ENCODE data around the gene LNX2. TPM values are rescaled to one million over a fixed set of nuclear protein-coding genes. Genes with fewer than 3 reads are reported as not detected.
"Not testable (repeated sequence)": the region's sequence is repeated elsewhere in the genome, so short reads cannot be mapped to it uniquely, and the experiment has no call there.

The LNX2 gene
- total RNA-seq, 1 experiment from 2014 or later, result 12.1 TPM

DNA sequence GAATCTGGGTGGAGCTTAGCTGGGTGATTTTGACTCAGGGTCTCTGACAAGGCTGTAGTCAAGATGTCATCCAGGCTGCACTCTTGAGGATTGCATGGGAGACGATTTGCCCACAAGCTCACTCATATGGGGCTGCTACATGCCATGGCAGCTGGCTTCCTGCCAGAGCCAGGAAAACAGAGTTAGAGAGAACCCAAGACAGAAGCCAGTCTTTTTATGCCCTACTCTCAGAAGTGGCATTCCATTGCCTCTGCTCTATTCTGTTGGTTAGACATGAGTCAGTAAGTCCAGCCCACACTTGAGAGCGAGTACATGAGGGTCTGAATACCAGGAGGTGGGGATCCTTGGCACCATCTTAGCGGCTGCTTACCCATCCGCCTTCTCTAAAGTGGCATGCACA is 10.8 kb upstream of the LNX2 start:
- ChIA-PET CTCF (no interaction called here), POLR2A (no interaction called here)
- no peak overlapping the region for H3K4me2 ChIP-seq (ENCODE audit: low read length)

GRCh38 chr13:27628766-27629165 is 8.4 kb upstream of the LNX2 start:
- RAD21 ChIA-PET (ENCODE audit: low non-redundant PET in 1 of 2, low total read pairs in 2 of 2, uncharacterized antibody in 2 of 2, unreplicated experiment in 2 of 2), result not testable (repeated sequence)

More for the DNA sequence above, 10.8 kb upstream of the LNX2 start:
- ATAC-seq (no peak), DNase-seq (ENCODE audit: low read depth, low spot score) (no peak)
- Histone ChIP-seq H3K4me3 (replicated peaks in 1 of 2; ENCODE audit: low read depth in 1 of 2, low read length in 2 of 2) (no peak overlapping the region), H2AFZ (ENCODE audit: low read depth, low read length, poor library complexity, severe bottlenecking) (no peak overlapping the region), H3K79me2 (ENCODE audit: insufficient read depth, low read length) (peaks cover 73% of the 10 kb centered on the region), H3K9me2 (ENCODE audit: insufficient read depth) (no peaks in the 10 kb centered on the region), H3K9ac (ENCODE audit: low read length) (no peak overlapping the region), H3K27ac (ENCODE audit: low read depth, low read length) (no peak overlapping the region), H4K20me1 (ENCODE audit: insufficient read depth) (peaks cover 5% of the 10 kb centered on the region; the same call in 1 of the 2 replicates), H3K27me3 (ENCODE audit: insufficient read depth, low read length) (no peaks in the 10 kb centered on the region), H3K9me3 (ENCODE audit: control insufficient read depth in 1 of 2, insufficient read depth in 1 of 2, low read depth in 1 of 2, low read length in 2 of 2) (no peaks in the 10 kb centered on the region), H3K4me1 (ENCODE audit: control insufficient read depth in 1 of 2, insufficient read depth in 2 of 2, low read length in 2 of 2) (no peaks in the 10 kb centered on the region), H3K36me3 (ENCODE audit: control insufficient read depth in 1 of 2, insufficient read depth in 2 of 2, low read length in 2 of 2) (no peaks in the 10 kb centered on the region; a peak in 1 of 4 replicates)
- BruUV-seq (replicated peaks), result no TSS peak
- no peak for TF ChIP-seq ELF1 (IDR thresholded peaks at IDR 0.05; ENCODE audit: borderline replicate concordance, low read depth)
- TF ChIP-seq, protein P1, sequence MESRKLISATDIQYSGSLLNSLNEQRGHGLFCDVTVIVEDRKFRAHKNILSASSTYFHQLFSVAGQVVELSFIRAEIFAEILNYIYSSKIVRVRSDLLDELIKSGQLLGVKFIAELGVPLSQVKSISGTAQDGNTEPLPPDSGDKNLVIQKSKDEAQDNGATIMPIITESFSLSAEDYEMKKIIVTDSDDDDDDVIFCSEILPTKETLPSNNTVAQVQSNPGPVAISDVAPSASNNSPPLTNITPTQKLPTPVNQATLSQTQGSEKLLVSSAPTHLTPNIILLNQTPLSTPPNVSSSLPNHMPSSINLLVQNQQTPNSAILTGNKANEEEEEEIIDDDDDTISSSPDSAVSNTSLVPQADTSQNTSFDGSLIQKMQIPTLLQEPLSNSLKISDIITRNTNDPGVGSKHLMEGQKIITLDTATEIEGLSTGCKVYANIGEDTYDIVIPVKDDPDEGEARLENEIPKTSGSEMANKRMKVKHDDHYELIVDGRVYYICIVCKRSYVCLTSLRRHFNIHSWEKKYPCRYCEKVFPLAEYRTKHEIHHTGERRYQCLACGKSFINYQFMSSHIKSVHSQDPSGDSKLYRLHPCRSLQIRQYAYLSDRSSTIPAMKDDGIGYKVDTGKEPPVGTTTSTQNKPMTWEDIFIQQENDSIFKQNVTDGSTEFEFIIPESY (IDR thresholded peaks at IDR 0.05; ENCODE audit: extremely low read depth, insufficient replicate concordance, low read length), result no peak
- no peak for TF ChIP-seq FOSL1 (IDR thresholded peaks at IDR 0.05; ENCODE audit: low read depth)
- no peak for TF ChIP-seq EGR1 (IDR thresholded peaks at IDR 0.05; ENCODE audit: low read depth)
- TF ChIP-seq EZH2phosphoT487 (IDR thresholded peaks at IDR 0.05; ENCODE audit: borderline replicate concordance), result no peak
- no peak for TF ChIP-seq ATF3 (IDR thresholded peaks at IDR 0.05)
- no peak for TF ChIP-seq ZNF274 (IDR thresholded peaks at IDR 0.05; ENCODE audit: low read depth, low read length)
- no peak for TF ChIP-seq POLR2AphosphoS5 (IDR thresholded peaks at IDR 0.05; ENCODE audit: low read depth, low read length)
- intact Hi-C loops (cut with micrococcal nuclease), result no loop called here
- RAD21 ChIA-PET (ENCODE audit: low non-redundant PET in 1 of 2, low total read pairs in 2 of 2, uncharacterized antibody in 2 of 2, unreplicated experiment in 2 of 2), result no interaction called here

More at GRCh38 chr13:27628766-27629165, 8.4 kb upstream of the LNX2 start:
- H3K4me2 ChIP-seq (ENCODE audit: low read length); H3K9ac ChIP-seq (ENCODE audit: low read length); H3K36me3 ChIP-seq (ENCODE audit: control insufficient read depth in 1 of 2, insufficient read depth in 2 of 2, low read length in 2 of 2); H3K4me3 ChIP-seq (replicated peaks in 1 of 2; ENCODE audit: low read depth in 1 of 2, low read length in 2 of 2); ATAC-seq; H2AFZ ChIP-seq (ENCODE audit: low read depth, low read length, poor library complexity, severe bottlenecking); H3K27me3 ChIP-seq (ENCODE audit: insufficient read depth, low read length); DNase-seq (ENCODE audit: low read depth, low spot score); H3K9me3 ChIP-seq (ENCODE audit: control insufficient read depth in 1 of 2, insufficient read depth in 1 of 2, low read depth in 1 of 2, low read length in 2 of 2); H3K4me1 ChIP-seq (ENCODE audit: control insufficient read depth in 1 of 2, insufficient read depth in 2 of 2, low read length in 2 of 2); H3K27ac ChIP-seq (ENCODE audit: low read depth, low read length); BruUV-seq (replicated peaks); H3K9me2 ChIP-seq (ENCODE audit: insufficient read depth): not testable (repeated sequence)
- intact Hi-C loops (cut with micrococcal nuclease), result loop anchor here (10.0 kb wide), 1 partner anchor 234 kb away; no protein-coding TSS in a partner anchor
- ChIA-PET POLR2A (interaction anchor here (1.2 kb wide), 1 partner anchor 8 kb away, joined by 3 read pairs; the partner anchor contains the start of gene LNX2), CTCF (interaction anchor here (0.6 kb wide), 1 partner anchor 198 kb away, joined by 3 read pairs; no protein-coding TSS in a partner anchor)
- Histone ChIP-seq H4K20me1 (ENCODE audit: insufficient read depth) (peaks cover 11% of the 10 kb centered on the region; the same call in 1 of the 2 replicates), H3K79me2 (ENCODE audit: insufficient read depth, low read length) (peaks cover 85% of the 10 kb centered on the region)
